Endothelial cell of umbilical vein (primary cell): Measurements from ENCODE around the gene ABHD17A. TPM values are rescaled to one million over a fixed set of nuclear protein-coding genes. Genes with fewer than 3 reads are reported as not detected.
A peak's percentile ranks its signal among the peaks of the same experiment; 100 is the strongest.

Experiments
- BruUV-seq: library from RNA; stranded (reverse); fragments of 400-500 nt; replicated peaks from 2 replicates; lab custom pipeline; 2021; lab: Mats Ljungman, UMichigan
- CTCF ChIA-PET: fragments of 300-600, 350-600 bp; sonication (Branson Sonifier 250); formaldehyde crosslinking; loops from one replicate; lab custom pipeline; 2021; ENCODE audit warnings: antibody characterized with exemption, inconsistent platforms; lab: Charles Lee
- POLR2A ChIA-PET: fragments of 300-600, 350-600 bp; sonication (Branson Sonifier 250); formaldehyde crosslinking; loops from one replicate; lab custom pipeline; 2021; ENCODE audit warnings: antibody characterized with exemption, inconsistent platforms; lab: Charles Lee
- DNase-seq: peaks from one replicate; pipeline ENCODE4 v3.0.0-alpha.2; 2011; ENCODE audit warnings: low read depth, low spot score
- FAIRE-seq: peaks from 2 replicates; lab custom pipeline; 2011; peaks lifted over from hg19 to GRCh38; lab: Jason Lieb, UNC
- H2AFZ ChIP-seq: 2 replicates; pipeline ENCODE4 v1.6.0; 2012; ENCODE audit warnings: low read depth, low read length, control low read depth, inconsistent platforms
- H3K27ac ChIP-seq: 2 replicates; pipeline ENCODE4 v1.5.1; 2011; ENCODE audit warnings: low read depth, mild to moderate bottlenecking, control low read depth, low read length, moderate library complexity; ENCODE audit not compliant: insufficient read depth
- H3K27me3 ChIP-seq, 2 experiments: 2 replicates each; pipeline versions ENCODE4 v1.6.0 to v1.6.1; 2011; ENCODE audit warnings: low read length in 2 of 2, mixed read lengths in 1 of 2; ENCODE audit not compliant: control insufficient read depth in 2 of 2, insufficient read depth in 2 of 2
- H3K36me3 ChIP-seq, 2 experiments: 2 replicates in 1 of 2; 3 replicates in 1 of 2; pipeline ENCODE4 v1.5.1; 2011; ENCODE audit warnings: low read length in 2 of 2, mild to moderate bottlenecking in 1 of 2, moderate library complexity in 1 of 2; ENCODE audit not compliant: control insufficient read depth in 2 of 2, insufficient read depth in 2 of 2; ENCODE audit errors: extremely low read depth in 1 of 2
- H3K4me1 ChIP-seq: 3 replicates; pipeline ENCODE4 v1.5.1; 2011; ENCODE audit warnings: mild to moderate bottlenecking, low read length; ENCODE audit not compliant: control insufficient read depth, insufficient read depth; ENCODE audit errors: extremely low read depth
- H3K4me2 ChIP-seq: 2 replicates; pipeline ENCODE4 v1.6.1; 2011; ENCODE audit warnings: low read length, control low read depth, mixed read lengths; ENCODE audit not compliant: insufficient read depth
- H3K4me3 ChIP-seq, 3 experiments: fragments of 200-600 bp in 1 of 3; sonication (generic), shearing (Covaris generic) in 1 of 3; replicated peaks in 1 of 3; 2 replicates each; pipeline ENCODE4 v1.5.1; 2011 to 2016; ENCODE audit warnings: control low read depth in 3 of 3, low read length in 3 of 3, mild to moderate bottlenecking in 2 of 3, inconsistent platforms in 1 of 3, low read depth in 1 of 3, moderate library complexity in 1 of 3; ENCODE audit not compliant: insufficient read depth in 1 of 3
- H3K79me2 ChIP-seq: 2 replicates; pipeline ENCODE4 v1.6.0; 2012; ENCODE audit warnings: low read length, inconsistent platforms; ENCODE audit not compliant: control insufficient read depth, insufficient read depth
- H3K9ac ChIP-seq: replicated peaks from 2 replicates; pipeline ENCODE3; 2011; ENCODE audit warnings: low read length, control low read depth; ENCODE audit not compliant: insufficient read depth; ENCODE audit errors: extremely low read depth
- H3K9me1 ChIP-seq: replicated peaks from 3 replicates; pipeline ENCODE4 v1.6.0; 2011; ENCODE audit warnings: mild to moderate bottlenecking, low read length; ENCODE audit not compliant: control insufficient read depth, insufficient read depth; ENCODE audit errors: extremely low read depth
- H3K9me3 ChIP-seq: replicated peaks from 2 replicates; pipeline ENCODE4 v1.5.1; 2012; ENCODE audit warnings: low read length, inconsistent platforms; ENCODE audit not compliant: control insufficient read depth, insufficient read depth
- H4K20me1 ChIP-seq: replicated peaks from 2 replicates; pipeline ENCODE3; 2011; ENCODE audit warnings: mild to moderate bottlenecking, low read length; ENCODE audit not compliant: control insufficient read depth, insufficient read depth; ENCODE audit errors: extremely low read depth
- EZH2 ChIP-seq: IDR thresholded peaks from 2 replicates; pipeline ENCODE4 v1.6.1; 2012; ENCODE audit warnings: borderline replicate concordance, low read depth, mild to moderate bottlenecking, moderate library complexity, low read length, inconsistent platforms; ENCODE audit not compliant: severe bottlenecking
- FOS ChIP-seq: IDR thresholded peaks from 2 replicates; pipeline ENCODE4 v1.6.1; 2011; ENCODE audit warnings: mild to moderate bottlenecking, low read length, moderate library complexity, borderline replicate concordance; ENCODE audit not compliant: insufficient read depth
- GATA2 ChIP-seq: IDR thresholded peaks from 2 replicates; pipeline ENCODE4 v1.7.0; 2011; ENCODE audit warnings: low read depth, mild to moderate bottlenecking, moderate library complexity, mixed read lengths, low read length; ENCODE audit not compliant: insufficient read length, insufficient read depth
- JUN ChIP-seq: IDR thresholded peaks from 2 replicates; pipeline ENCODE4 v1.6.1; 2011; ENCODE audit warnings: borderline replicate concordance, low read depth; ENCODE audit not compliant: insufficient read length, insufficient read depth
- MYC ChIP-seq: IDR thresholded peaks from one replicate; pipeline ENCODE4 v1.6.1; 2011; ENCODE audit warnings: mild to moderate bottlenecking, low read depth, low read length
- POLR2A ChIP-seq: IDR thresholded peaks from 2 replicates; pipeline ENCODE4 v1.6.1; 2012; ENCODE audit warnings: low read depth, mild to moderate bottlenecking, control low read depth, low read length
- POLR2AphosphoS5 ChIP-seq: IDR thresholded peaks from 2 replicates; pipeline ENCODE4 v1.6.1; 2012; ENCODE audit warnings: low read depth, mild to moderate bottlenecking, control low read depth, low read length, moderate library complexity; ENCODE audit not compliant: insufficient read depth
- dilution Hi-C: fragments of 300-500 bp; cut with MboI; formaldehyde crosslinking; loops from one replicate; pipeline ENCODE4 v1.15.0; 2019; ENCODE audit warnings: low sequenced_read_pairs; ENCODE audit not compliant: extremely low pct_ligation_motif_present
- intact Hi-C: fragments of 100-400 bp; cut with micrococcal nuclease; formaldehyde crosslinking; loops from one replicate; pipeline ENCODE4 v1.10.0; 2022
- polyA plus RNA-seq, 4 experiments: library from polyadenylated mRNA; depleted of rRNA in 3 of 4; stranded (reverse) in 3 of 4; unstranded in 1 of 4; fragments of >200 nt; gene quantifications; 2 replicates each; pipeline versions ENCODE4 v1.2.1 to v1.2.3, GENCODE V29; 2011 to 2012; ENCODE audit warnings: missing spikeins in 1 of 4
- total RNA-seq: library from RNA; stranded (reverse); gene quantifications from 2 replicates; pipeline ENCODE4 v1.2.3, GENCODE V29; 2021
- TF ChIP-seq, protein P1 (sequence below): IDR thresholded peaks from 2 replicates; pipeline ENCODE4 v1.6.1; 2011; ENCODE audit not compliant: insufficient read depth, insufficient read length
- TF ChIP-seq, protein P2 (sequence below), 2 donors: IDR thresholded peaks; 1 replicate in 1 of 2; 2 replicates in 1 of 2; pipeline ENCODE4 v1.5.1; 2011; ENCODE audit warnings: low read length in 2 of 2, mild to moderate bottlenecking in 2 of 2, moderate library complexity in 2 of 2, control low read depth in 1 of 2, inconsistent platforms in 1 of 2, low read depth in 1 of 2; ENCODE audit not compliant: insufficient read depth in 1 of 2; ENCODE audit errors: extremely low read depth in 1 of 2

The ABHD17A gene
- total and polyA plus RNA-seq, 2 donors (not counting 3 experiments of a cell fraction or from before 2014, with no cell fraction given): 89.8 to 143 TPM

DNA sequence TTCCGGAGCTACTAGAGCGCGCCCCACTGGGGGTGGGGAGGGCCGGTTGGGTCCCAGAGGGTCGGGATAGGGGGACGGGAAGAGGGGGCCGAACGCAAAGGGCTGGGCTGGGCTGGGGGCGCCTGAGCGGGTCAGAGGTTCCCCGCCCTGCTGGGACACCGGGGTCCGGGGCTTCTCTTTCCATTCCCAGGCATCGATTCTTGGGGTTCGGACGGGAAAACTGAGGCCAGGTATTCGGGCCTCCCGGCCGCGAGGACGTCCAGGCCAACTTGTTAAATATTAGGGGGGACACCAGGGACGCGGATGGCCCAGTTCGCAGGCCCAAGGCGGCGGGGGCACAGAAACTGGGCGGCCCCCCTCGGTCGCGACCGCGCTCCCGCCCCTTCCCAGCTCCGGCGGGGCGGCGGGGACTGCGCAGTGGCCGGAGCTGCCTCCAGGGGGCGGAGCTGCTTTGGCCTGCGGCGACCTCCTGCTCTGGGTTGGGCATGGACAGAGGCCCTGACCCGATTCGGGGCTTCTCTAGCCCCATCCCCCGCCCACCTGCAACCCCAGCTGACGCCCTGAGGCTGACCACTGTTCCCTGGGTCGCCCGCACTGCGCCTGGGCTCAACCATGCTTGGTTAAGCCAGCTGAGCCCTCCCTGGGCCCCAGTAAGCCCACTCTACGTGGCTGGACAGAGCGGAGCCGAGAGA is 20.7 kb downstream of the ABHD17A start:
- peak; percentile 53 for FAIRE-seq
- no peaks in the 10 kb centered on the region for H3K9me3 ChIP-seq
- peak overlapping the region; percentile 65 for H3K27ac ChIP-seq
- peak overlapping the region; percentile 85 for H3K9ac ChIP-seq
- peak overlapping the region; percentile 74 for H3K4me2 ChIP-seq
- dilution Hi-C loops: no loop called here
- H3K4me3 ChIP-seq: peak overlapping the region; percentile 42 to 78 (median 73)
- H3K79me2 ChIP-seq: peaks cover 33% of the 10 kb centered on the region
- H3K4me1 ChIP-seq: peaks cover 21% of the 10 kb centered on the region
- H3K36me3 ChIP-seq: no peaks in the 10 kb centered on the region
- peak overlapping the region; percentile 52 for H2AFZ ChIP-seq
- CTCF ChIA-PET: interaction anchor here (0.6 to 3.2 kb wide), 17 partner anchors 8 to 296 kb away, joined by 3 to 44 read pairs (median 4); partner anchors contain the start of genes ABHD17A, ADAT3 and SCAMP4
- POLR2A ChIA-PET: no interaction called here
- TF ChIP-seq, protein P1, sequence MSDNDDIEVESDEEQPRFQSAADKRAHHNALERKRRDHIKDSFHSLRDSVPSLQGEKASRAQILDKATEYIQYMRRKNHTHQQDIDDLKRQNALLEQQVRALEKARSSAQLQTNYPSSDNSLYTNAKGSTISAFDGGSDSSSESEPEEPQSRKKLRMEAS: no peak
- TF ChIP-seq, protein P2, sequence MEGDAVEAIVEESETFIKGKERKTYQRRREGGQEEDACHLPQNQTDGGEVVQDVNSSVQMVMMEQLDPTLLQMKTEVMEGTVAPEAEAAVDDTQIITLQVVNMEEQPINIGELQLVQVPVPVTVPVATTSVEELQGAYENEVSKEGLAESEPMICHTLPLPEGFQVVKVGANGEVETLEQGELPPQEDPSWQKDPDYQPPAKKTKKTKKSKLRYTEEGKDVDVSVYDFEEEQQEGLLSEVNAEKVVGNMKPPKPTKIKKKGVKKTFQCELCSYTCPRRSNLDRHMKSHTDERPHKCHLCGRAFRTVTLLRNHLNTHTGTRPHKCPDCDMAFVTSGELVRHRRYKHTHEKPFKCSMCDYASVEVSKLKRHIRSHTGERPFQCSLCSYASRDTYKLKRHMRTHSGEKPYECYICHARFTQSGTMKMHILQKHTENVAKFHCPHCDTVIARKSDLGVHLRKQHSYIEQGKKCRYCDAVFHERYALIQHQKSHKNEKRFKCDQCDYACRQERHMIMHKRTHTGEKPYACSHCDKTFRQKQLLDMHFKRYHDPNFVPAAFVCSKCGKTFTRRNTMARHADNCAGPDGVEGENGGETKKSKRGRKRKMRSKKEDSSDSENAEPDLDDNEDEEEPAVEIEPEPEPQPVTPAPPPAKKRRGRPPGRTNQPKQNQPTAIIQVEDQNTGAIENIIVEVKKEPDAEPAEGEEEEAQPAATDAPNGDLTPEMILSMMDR (IDR thresholded peaks at IDR 0.05; ENCODE audit: extremely low read depth in 1 of 2, insufficient read depth in 1 of 2, low read depth in 1 of 2, low read length in 2 of 2): peak; percentile 78 to 89
- no peak for TF ChIP-seq MYC
- TF ChIP-seq EZH2: no peak
- TF ChIP-seq POLR2AphosphoS5: peak; percentile 53
- TF ChIP-seq JUN: no peak
- no peak for TF ChIP-seq FOS
- no peak for TF ChIP-seq POLR2A
- TF ChIP-seq GATA2: no peak
- intact Hi-C loops: loop anchor here (1.0 to 2.0 kb wide), 4 partner anchors 12 to 64 kb away; partner anchors contain the start of genes ABHD17A, ADAT3 and SCAMP4
- no peaks in the 10 kb centered on the region for H4K20me1 ChIP-seq
- peak; percentile 58 for DNase-seq
- H3K9me1 ChIP-seq: no peaks in the 10 kb centered on the region
- TSS peak; percentile 41 for BruUV-seq
- no peaks in the 10 kb centered on the region for H3K27me3 ChIP-seq
